ENCODE data around the gene NEMP1.
"Not testable (repeated sequence)": the region's sequence is repeated elsewhere in the genome, so short reads cannot be mapped to it uniquely, and the experiment has no call there.

NEMP1 gene

DNA sequence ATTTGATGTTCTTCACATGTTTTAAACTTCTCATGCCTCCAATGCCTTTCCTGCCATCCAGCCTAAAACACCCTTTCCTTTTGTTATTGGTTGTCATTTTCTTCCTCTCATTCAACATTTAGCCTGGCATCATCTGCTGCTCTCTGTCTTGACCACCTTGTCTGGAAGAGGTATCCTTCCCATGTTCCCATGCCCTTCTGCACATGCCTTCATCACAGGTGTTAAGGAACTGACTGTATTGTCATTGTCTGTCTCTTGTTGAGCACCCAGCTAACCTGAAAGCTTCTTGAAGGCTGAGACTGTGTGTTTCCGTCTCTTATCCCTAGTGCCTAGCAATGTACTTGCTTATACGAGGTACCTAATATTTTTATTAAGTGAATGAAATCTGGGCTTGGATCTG, 45.2 kb upstream of the NEMP1 start:
- Histone ChIP-seq H3K9me3 (ENCODE audit: insufficient read depth, low read length, severe bottlenecking) (no peaks in the 10 kb centered on the region), H2AFZ (ENCODE audit: low read depth, low read length) (no peak overlapping the region), H3K27ac (ENCODE audit: low read length) (no peak overlapping the region), H4K20me1 (ENCODE audit: insufficient read depth, low read length) (no peaks in the 10 kb centered on the region), H3K4me1 (ENCODE audit: insufficient read depth, low read length) (peaks cover 15% of the 10 kb centered on the region), H3K9ac (ENCODE audit: low read depth, low read length) (no peak overlapping the region), H3K79me2 (ENCODE audit: insufficient read depth, low read length) (no peaks in the 10 kb centered on the region), H3K27me3 (ENCODE audit: insufficient read depth, low read length, poor library complexity) (peaks cover 18% of the 10 kb centered on the region), H3K4me3 (ENCODE audit: low read depth in 1 of 2, low read length in 2 of 2) (no peak overlapping the region), H3K36me3 (ENCODE audit: insufficient read depth, low read length) (no peaks in the 10 kb centered on the region), H3K4me2 (ENCODE audit: insufficient read depth, low read length) (no peak overlapping the region)
- DNase-seq (no peak), ATAC-seq (ENCODE audit: insufficient read depth, low read depth) (no peak)
- no peak for TF ChIP-seq EZH2 (IDR thresholded peaks at IDR 0.05; ENCODE audit: borderline replicate concordance, low read depth, low read length, severe bottlenecking)
- TF ChIP-seq, protein P1, sequence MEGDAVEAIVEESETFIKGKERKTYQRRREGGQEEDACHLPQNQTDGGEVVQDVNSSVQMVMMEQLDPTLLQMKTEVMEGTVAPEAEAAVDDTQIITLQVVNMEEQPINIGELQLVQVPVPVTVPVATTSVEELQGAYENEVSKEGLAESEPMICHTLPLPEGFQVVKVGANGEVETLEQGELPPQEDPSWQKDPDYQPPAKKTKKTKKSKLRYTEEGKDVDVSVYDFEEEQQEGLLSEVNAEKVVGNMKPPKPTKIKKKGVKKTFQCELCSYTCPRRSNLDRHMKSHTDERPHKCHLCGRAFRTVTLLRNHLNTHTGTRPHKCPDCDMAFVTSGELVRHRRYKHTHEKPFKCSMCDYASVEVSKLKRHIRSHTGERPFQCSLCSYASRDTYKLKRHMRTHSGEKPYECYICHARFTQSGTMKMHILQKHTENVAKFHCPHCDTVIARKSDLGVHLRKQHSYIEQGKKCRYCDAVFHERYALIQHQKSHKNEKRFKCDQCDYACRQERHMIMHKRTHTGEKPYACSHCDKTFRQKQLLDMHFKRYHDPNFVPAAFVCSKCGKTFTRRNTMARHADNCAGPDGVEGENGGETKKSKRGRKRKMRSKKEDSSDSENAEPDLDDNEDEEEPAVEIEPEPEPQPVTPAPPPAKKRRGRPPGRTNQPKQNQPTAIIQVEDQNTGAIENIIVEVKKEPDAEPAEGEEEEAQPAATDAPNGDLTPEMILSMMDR (IDR thresholded peaks at IDR 0.05; ENCODE audit: borderline replicate concordance, extremely low read depth, low read length, poor library complexity, severe bottlenecking) = no peak

DNA sequence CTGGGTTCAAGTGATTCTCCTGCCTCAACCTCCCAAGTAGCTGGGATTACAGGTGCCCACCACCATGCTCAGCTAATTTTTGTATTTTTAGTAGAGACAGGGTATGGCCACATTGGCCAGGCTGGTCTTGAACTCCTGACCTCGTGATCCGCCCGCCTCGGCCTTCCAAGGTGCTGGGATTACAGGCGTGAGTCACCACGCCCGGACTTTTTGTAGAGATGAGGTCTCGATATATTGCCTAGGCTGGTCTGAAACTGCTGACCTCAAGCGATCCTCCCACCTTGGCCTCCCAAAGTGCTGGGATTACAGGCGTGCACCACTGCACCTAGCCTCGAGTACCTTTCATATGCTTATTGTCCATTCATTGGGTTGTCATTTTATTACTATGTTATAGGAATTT, 42.1 kb upstream of the NEMP1 start:
- H3K4me1 ChIP-seq (ENCODE audit: insufficient read depth, low read length); H3K27ac ChIP-seq (ENCODE audit: low read length); H2AFZ ChIP-seq (ENCODE audit: low read depth, low read length); H3K9me3 ChIP-seq (ENCODE audit: insufficient read depth, low read length, severe bottlenecking); H3K79me2 ChIP-seq (ENCODE audit: insufficient read depth, low read length); H4K20me1 ChIP-seq (ENCODE audit: insufficient read depth, low read length); H3K27me3 ChIP-seq (ENCODE audit: insufficient read depth, low read length, poor library complexity); H3K4me3 ChIP-seq (ENCODE audit: low read depth in 1 of 2, low read length in 2 of 2); H3K36me3 ChIP-seq (ENCODE audit: insufficient read depth, low read length); H3K4me2 ChIP-seq (ENCODE audit: insufficient read depth, low read length); ATAC-seq (ENCODE audit: insufficient read depth, low read depth); H3K9ac ChIP-seq (ENCODE audit: low read depth, low read length); DNase-seq: not testable (repeated sequence)

DNA sequence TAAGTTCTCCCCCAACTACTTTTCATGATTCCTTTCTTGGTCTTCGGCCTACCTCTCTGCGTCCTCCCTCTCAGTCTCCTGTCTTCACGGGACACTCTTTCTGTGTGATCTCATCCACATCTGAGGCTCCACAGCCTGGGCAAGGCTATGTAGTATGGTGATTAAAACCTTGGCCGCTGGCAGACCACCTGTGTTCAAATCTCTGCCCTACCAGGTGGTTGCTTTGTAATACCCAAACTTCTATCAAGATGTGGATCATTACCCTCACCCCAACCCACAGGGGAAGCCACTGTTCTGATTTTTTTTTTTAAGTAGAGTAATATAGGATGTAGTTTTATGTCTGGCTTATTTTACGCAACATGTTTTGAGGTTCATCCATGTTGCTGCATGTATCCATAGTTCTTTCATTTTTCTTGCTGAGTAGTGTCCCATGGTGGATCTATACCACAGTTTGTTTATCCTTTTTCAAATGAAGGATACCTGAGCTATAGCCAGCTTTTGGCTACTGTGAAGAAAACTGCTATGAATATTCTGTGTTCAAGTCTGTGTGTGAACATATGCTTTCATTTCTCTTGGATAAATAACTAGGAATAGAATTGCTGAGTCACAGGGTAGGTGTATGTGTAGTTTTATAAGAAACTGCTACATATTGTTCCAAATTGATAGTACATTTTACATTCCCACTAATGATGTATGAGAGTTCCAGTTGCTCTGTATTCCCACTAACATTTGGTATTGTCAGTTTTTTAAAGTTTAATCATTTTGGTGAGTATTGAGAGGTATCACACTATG, 40.9 kb upstream of the NEMP1 start:
- no peaks in the 10 kb centered on the region for H3K79me2 ChIP-seq (ENCODE audit: insufficient read depth, low read length)
- ATAC-seq (ENCODE audit: insufficient read depth, low read depth) (no peak; the same call in 2 of the 3 replicates), DNase-seq (no peak)
- H3K27me3 ChIP-seq (ENCODE audit: insufficient read depth, low read length, poor library complexity) = no peaks in the 10 kb centered on the region
- no peak overlapping the region for H3K4me3 ChIP-seq (ENCODE audit: low read depth in 1 of 2, low read length in 2 of 2)
- H4K20me1 ChIP-seq (ENCODE audit: insufficient read depth, low read length) = no peaks in the 10 kb centered on the region
- no peaks in the 10 kb centered on the region for H3K36me3 ChIP-seq (ENCODE audit: insufficient read depth, low read length)
- no peak for TF ChIP-seq EZH2 (IDR thresholded peaks at IDR 0.05; ENCODE audit: borderline replicate concordance, low read depth, low read length, severe bottlenecking)
- TF ChIP-seq, protein P1 (IDR thresholded peaks at IDR 0.05; ENCODE audit: borderline replicate concordance, extremely low read depth, low read length, poor library complexity, severe bottlenecking) = no peak
- H3K27ac ChIP-seq (ENCODE audit: low read length) = no peak overlapping the region
- no peak overlapping the region for H3K9ac ChIP-seq (ENCODE audit: low read depth, low read length)
- H2AFZ ChIP-seq (ENCODE audit: low read depth, low read length) = no peak overlapping the region
- no peaks in the 10 kb centered on the region for H3K4me1 ChIP-seq (ENCODE audit: insufficient read depth, low read length)
- no peaks in the 10 kb centered on the region for H3K9me3 ChIP-seq (ENCODE audit: insufficient read depth, low read length, severe bottlenecking)
- no peak overlapping the region for H3K4me2 ChIP-seq (ENCODE audit: insufficient read depth, low read length)

DNA sequence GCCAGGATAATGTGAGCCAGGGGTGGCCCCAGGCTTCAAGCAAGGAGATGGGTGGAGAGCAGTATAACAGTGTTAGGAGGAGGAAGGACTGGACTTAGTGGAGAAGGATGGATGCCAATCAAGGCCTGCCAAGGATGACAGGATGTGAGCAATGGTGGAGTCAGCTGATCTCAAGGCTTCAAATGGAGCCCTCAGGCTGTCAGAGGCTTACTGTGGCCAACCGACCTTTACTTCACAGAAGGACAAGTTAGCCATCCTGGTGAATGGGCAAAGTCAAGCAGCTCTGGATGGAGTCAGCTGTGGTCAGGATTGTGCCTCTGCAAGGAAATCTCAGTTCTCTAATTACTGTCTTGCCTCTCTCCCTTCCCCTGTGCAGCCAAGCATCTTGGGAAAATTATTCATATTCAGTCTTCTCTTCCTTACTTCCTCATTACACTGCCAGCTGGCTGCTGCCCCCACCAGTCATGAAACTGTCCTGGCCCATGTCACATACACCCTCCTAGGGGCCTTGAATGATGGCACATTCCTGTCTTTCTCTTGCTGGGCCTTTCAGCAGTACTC, 40.2 kb upstream of the NEMP1 start:
- DNase-seq = no peak
- H4K20me1 ChIP-seq (ENCODE audit: insufficient read depth, low read length) = no peaks in the 10 kb centered on the region
- no peak overlapping the region for H3K9ac ChIP-seq (ENCODE audit: low read depth, low read length)
- H3K4me3 ChIP-seq (ENCODE audit: low read depth in 1 of 2, low read length in 2 of 2) = no peak overlapping the region
- no peaks in the 10 kb centered on the region for H3K9me3 ChIP-seq (ENCODE audit: insufficient read depth, low read length, severe bottlenecking)
- no peaks in the 10 kb centered on the region for H3K4me1 ChIP-seq (ENCODE audit: insufficient read depth, low read length)
- no peak for TF ChIP-seq EZH2 (IDR thresholded peaks at IDR 0.05; ENCODE audit: borderline replicate concordance, low read depth, low read length, severe bottlenecking)
- TF ChIP-seq, protein P1 (IDR thresholded peaks at IDR 0.05; ENCODE audit: borderline replicate concordance, extremely low read depth, low read length, poor library complexity, severe bottlenecking) = no peak
- no peak overlapping the region for H3K4me2 ChIP-seq (ENCODE audit: insufficient read depth, low read length)
- H2AFZ ChIP-seq (ENCODE audit: low read depth, low read length) = no peak overlapping the region
- H3K27ac ChIP-seq (ENCODE audit: low read length) = no peak overlapping the region
- no peak for ATAC-seq (ENCODE audit: insufficient read depth, low read depth)
- no peaks in the 10 kb centered on the region for H3K79me2 ChIP-seq (ENCODE audit: insufficient read depth, low read length)
- H3K36me3 ChIP-seq (ENCODE audit: insufficient read depth, low read length) = no peaks in the 10 kb centered on the region
- H3K27me3 ChIP-seq (ENCODE audit: insufficient read depth, low read length, poor library complexity) = no peaks in the 10 kb centered on the region

All from DND-41 (cell line).